Ammon's horn (tissue), 1 donor: ENCODE results near the gene ITM2C.
A peak's percentile ranks its signal among the peaks of the same experiment; 100 is the strongest.

ENCODE experiments used
- DNase-seq: peaks from one replicate; pipeline ENCODE4 v3.0.0-alpha.2; 2016; ENCODE audit warnings: low spot score

ITM2C gene

GRCh38 chr2:230893338-230893737, 28.6 kb downstream of the ITM2C start:
- peak; percentile 56 for DNase-seq

- DNase-seq: peak; percentile 76
Observed at GRCh38 chr2:230893841-230894781, 29.4 kb downstream of the ITM2C start.

DNA sequence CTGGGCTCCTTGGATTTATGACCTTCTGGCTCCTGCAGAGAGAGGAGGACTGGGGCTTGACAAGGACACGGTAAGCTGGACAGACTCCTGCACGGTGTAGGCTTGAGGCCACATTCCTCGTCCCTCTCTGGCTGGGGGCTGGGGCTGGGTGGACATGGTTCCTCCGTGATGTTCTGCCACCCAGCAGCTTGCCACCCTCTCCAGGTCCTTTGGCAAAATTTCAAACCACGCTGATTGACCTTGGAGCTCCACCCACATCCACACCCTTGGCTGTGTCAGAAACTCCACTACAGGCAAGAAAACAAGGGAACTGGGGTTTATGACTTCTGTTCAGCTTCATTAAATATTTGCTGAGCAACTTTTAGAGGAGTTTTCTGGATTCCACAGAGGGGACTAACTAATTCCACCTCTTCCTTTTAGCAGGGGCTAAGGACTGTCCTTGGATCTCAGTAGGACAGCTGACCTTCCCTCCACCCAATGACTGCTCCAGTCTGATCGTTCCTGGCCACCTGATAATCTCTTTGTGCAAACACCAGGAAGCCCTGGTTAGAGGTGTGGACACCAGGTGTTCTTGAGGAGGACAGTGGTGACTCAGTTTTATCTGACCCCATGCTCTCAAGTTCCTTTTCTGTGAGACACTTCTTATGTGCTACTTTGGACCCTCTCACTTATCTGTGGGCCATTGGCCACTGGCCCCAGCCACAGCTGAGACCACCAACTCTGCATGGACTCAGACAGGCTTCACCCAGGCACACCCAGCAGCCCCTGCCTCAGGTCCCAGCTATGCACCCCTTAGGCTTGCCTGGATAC, 31.0 kb downstream of the ITM2C start:
- no peak for DNase-seq

DNA sequence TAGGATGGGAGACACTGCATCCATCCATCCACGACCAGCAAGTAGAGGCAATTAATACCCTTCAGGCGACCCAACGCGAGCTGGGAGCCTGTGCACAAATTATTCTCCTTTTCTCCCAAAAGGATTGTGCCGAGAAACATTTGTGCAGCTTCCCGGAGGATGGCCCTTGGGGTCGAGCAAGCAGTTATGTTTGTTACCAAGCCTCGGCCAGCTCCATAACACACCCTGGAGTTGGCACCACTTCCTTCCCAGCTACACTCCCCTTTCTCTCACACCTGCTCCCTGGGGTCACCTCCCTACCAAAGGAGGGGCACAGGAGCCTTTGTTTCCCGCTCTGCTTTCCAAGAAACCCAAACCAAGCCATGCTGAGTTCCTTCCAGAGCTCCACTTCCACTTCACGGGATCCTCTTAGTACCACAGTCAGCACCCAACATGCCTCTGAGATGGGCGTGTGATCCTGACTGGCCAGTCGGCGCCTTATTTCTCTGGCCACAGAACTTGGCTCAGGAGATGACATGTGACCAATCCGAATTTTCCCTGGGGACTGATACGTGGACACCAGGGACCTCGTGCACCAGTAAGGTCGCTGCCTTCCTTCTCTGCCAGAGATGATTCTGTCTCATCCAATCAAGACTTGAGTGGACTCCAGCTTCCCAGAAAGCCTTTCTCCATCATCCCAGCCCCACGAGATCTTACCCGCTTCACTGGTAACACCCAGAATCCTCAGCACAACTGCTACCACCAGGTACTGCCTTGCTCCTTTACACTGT, 31.8 kb downstream of the ITM2C start:
- DNase-seq: no peak

- DNase-seq: no peak
Observed at GRCh38 chr2:230898016-230898712, 33.4 kb downstream of the ITM2C start.

- DNase-seq: no peak
Observed at GRCh38 chr2:230898713-230899091, 34.0 kb downstream of the ITM2C start.

- peak; percentile 76 for DNase-seq
Observed at GRCh38 chr2:230899287-230899686, 34.5 kb downstream of the ITM2C start.

DNA sequence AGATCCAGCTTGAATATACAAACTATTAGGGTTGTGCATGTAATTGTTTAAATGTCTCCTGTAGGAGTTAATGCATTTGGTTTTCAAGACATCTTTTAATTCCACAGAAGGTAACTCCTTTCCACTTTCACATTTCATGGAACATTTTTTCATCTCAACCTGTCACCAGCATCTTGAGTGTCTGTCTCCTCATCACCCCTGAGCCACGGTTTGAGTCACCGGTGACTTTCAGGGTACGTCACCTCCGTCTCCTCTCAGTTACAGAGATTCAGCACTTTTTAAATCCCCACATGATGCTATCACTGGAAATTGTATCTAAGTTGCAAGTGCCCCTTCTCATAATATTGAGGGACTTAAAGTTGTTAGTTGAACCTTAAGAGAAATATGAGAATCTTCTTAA, 35.0 kb downstream of the ITM2C start:
- DNase-seq: no peak

GRCh38 chr2:230900336-230900995, 35.7 kb downstream of the ITM2C start:
- DNase-seq: no peak

DNA sequence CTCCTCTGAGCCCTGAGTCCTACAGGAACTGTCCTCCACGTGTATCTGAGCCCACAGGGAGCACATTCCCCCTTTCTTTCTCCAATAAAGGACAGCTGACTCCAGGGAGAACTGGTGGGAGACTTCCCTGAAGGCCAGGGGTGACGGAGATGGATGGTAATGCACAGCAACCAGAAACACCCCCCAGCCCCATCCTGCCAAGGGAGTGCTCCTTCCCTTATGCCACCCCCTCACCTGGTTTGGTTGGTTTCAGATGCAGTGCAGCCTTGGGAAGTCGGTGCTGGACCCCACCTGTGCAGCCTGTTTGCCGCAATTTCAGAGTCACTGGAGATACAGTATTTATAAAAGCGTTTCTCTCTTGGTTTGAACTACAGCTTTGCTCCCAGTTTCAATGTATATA, 36.3 kb downstream of the ITM2C start:
- no peak for DNase-seq

GRCh38 chr2:230902180-230902899, 37.6 kb downstream of the ITM2C start:
- DNase-seq: peak; percentile 63

DNA sequence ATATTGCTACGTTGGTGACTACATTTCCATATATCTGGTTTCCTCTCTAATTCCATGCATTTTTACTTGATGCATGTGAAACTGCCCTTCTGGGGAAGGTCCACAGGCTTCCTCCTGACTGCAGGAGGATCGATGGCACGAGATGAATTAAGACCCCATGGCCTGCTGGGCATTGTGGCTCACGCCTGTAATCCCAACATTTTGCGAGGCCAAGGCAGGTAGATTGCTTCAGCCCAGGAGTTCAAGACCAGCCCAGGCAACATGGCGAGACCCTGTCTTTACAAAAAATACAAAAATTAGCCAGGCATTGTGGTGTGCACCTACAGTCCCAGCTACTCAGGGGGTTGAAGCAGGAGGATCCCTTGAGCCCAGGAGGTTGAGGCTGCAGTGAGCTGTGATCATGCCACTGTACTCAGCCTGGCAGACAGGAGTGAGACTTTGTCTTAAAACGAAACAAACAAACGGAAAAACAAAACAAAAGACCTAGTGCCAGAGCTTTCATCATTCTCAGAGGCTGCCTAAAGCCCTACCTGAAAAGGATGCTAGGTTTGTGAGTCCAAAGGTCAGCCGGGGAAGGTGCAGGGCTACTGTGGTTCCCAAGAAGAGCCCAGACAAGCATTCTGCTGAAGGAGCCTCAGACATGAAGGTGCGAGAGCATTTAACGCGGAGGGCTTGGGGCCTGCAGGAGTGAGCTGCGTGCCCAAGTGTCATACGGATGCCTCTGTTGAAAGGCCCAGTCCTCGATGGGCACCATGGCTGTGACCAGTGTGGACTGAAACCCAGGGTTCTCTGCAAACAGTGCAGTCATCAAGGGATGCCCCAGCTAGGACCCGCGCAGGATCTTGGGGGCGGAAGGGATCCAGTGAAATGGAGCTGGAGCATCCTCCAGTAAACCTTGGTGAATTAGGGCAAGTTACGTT, 38.7 kb downstream of the ITM2C start:
- no peak for DNase-seq

DNA sequence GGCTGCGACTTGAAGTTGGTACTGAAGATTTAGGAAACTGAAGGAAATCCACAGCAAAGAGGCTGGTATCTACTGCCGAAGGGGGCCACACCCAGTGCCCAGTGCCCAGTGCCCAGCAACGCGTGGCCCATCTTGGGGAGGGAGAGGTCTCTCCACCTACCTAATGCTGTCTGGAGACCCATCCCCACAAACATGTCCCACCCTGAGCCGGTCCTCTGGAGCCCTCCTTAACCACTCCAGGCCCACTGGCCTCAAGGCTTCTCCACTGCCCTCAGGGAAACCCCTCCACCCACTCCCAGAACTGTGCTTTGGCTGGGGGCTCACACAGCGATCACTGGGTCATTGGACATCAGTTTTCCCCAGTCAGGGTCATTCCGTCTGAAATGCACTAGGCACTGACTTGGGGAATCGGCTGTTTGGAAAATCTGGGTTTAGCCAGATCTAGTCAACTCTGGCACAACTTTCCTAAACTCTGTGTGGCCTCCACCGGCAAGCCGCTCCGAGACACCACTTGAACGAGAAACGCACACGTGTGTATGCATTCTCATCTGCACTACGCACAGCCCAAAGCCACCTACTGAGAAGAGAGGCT, 40.2 kb downstream of the ITM2C start:
- no peak for DNase-seq

DNA sequence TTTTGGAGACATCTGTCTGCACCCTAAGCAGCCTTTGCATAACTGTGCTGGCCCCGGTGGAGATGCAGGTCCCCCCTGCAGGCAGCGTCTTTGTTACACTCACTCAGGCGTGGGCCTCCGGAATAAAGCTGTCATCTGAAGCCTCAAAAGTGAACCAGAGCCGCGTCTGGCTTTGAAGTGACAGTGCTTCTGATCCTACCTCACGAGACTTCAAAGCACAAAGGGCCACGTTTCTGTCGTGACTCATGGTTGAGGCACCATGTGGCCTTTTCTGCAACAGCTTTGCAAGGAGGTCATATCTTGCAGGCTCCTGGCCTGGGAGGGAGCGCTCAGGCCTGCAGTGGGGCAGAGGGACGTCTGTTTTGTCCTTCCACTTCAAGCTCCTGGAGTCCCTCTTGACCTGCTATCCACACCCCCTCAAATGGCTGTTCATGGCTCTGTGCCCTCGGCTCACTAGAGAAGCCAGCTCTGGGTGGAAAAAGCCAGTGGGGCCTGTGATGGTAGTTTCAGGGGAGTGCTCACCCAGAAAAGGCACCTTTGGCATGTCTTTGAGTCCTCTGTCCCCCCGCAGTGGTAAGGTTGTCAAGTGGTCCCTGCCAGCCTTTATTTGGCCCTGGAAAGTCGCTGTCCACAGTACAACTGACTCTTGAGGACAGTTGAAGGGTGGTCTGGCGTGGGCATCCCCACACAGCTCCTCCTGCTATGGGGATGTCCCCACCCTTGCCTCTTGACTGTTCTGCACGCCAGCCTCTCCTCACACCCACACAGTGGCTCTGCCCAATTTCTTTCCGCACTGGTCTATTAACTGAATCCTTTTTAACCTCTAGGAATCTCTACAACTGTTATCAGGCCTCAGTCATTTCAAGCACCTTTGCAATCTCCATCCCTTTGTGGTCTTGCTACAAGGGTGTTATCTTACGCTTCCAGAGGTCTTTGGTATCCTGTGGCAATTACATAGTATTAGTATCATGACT, 41.0 kb downstream of the ITM2C start:
- DNase-seq: no peak

GRCh38 chr2:230906471-230907230, 41.9 kb downstream of the ITM2C start:
- DNase-seq: no peak

- no peak for DNase-seq
Observed at GRCh38 chr2:230907361-230908091, 42.8 kb downstream of the ITM2C start.
